ENCODE results near the gene KIAA0513.
"Not testable (repeated sequence)": the region's sequence is repeated elsewhere in the genome, so short reads cannot be mapped to it uniquely, and the experiment has no call there.

The KIAA0513 gene

GRCh38 chr16:85120006-85120340 is 92.4 kb downstream of the KIAA0513 start:
- H3K4me3 ChIP-seq (ENCODE audit: low read depth, low read length), result no peak overlapping the region
- TF ChIP-seq CTCF (IDR thresholded peaks at IDR 0.05; ENCODE audit: borderline replicate concordance, insufficient read depth, low read depth, low read length), result no peak

- H3K4me3 ChIP-seq (ENCODE audit: low read depth, low read length), result not testable (repeated sequence)
Observed at GRCh38 chr16:85123441-85123840, 95.8 kb downstream of the KIAA0513 start.

- TF ChIP-seq CTCF (IDR thresholded peaks at IDR 0.05; ENCODE audit: borderline replicate concordance, insufficient read depth, low read depth, low read length), result no peak
- H3K4me3 ChIP-seq (ENCODE audit: low read depth, low read length), result no peak overlapping the region
Observed at GRCh38 chr16:85123891-85124635, 96.5 kb downstream of the KIAA0513 start.

DNA sequence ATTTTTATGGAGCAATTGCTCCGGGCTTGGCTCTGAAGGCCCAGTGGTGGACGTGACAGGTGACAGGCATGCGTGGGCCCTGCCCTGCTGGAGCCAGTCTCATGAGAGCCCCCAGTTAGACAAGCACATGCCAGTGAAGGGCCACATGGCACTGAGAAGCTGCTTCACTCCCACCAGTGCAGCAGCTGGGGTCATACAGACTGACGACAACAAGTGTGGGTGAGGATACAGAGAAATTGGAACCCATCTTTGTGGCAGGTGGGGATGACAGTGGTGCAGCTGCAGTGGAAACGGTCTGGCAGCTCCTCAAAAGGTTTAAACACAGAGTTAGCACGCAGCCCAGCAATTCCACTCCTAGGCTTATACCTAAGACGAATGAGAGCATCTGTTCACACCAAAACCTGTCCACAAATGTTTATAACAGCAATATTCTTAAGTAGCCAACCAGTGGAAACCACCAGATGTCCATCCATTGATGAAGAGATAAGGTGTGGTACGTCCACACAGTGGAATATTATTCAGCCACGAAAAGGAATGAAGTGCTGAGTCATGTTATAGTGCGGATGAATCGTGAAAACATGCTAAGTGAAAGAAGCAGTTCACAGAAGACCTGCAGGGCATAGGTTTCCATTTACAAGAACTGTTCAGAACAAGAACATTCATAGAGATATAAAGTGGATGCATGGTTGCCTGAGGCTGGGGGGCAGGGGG is 97.2 kb downstream of the KIAA0513 start:
- no peak overlapping the region for H3K4me3 ChIP-seq (ENCODE audit: low read depth, low read length)

GRCh38 chr16:85125570-85126393 is 98.2 kb downstream of the KIAA0513 start:
- no peak for TF ChIP-seq CTCF (IDR thresholded peaks at IDR 0.05; ENCODE audit: borderline replicate concordance, insufficient read depth, low read depth, low read length)
- H3K4me3 ChIP-seq (ENCODE audit: low read depth, low read length), result no peak overlapping the region

More for the DNA sequence above, 97.2 kb downstream of the KIAA0513 start:
- no peak for TF ChIP-seq CTCF (IDR thresholded peaks at IDR 0.05; ENCODE audit: borderline replicate concordance, insufficient read depth, low read depth, low read length)

DNA sequence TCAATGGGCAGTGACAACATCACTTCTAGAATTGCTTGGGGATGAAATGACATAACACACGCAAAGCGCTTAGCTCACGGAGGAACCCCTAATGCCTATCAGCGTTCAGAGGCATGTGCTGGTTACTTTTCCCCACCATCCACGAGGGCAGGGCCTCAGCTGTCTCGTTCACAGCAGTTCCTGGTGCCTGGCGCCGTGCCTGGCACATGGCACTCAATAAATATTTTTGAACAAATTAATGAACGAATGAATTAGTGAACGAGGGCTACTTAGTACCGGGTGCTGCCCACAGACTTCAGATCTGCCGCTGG is 98.8 kb downstream of the KIAA0513 start:
- H3K4me3 ChIP-seq (ENCODE audit: low read depth, low read length), result no peak overlapping the region
- TF ChIP-seq CTCF (IDR thresholded peaks at IDR 0.05; ENCODE audit: borderline replicate concordance, insufficient read depth, low read depth, low read length), result no peak

DNA sequence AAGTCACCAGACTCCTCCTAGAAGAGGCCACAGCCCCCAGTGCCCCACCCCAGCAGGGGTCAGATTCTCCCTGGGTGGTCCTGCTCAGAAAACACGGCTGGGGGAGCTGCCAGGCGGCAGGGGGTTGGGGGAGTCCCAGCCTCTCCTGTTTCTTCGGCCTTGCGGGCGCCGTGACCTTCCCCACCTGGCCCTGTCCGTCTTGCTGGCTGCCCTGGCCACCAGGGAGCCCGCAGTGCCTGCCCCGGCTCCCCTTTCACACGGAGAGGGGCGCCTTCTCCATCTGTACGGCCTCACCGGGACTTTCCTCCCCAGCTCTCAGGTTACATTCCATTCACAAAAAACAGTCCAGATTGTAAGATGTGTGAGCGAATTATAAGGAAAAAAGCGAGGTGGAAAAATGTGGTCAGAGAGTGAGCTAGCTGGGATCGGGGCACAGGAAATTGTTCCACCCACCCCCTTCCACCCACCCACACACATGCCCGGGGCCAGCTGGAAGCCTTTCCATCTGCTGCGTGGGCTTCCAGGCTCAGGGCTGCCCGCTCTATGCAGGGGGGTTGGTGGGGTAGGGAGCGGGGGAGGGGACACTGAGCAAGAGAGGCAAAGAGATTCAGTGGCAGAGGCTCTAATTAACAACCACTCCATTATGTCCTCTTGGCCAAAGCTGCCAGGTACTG is 99.2 kb downstream of the KIAA0513 start:
- no peak for TF ChIP-seq CTCF (IDR thresholded peaks at IDR 0.05; ENCODE audit: borderline replicate concordance, insufficient read depth, low read depth, low read length)

More for the DNA sequence above, 99.2 kb downstream of the KIAA0513 start:
- H3K4me3 ChIP-seq (ENCODE audit: low read depth, low read length), result no peak overlapping the region
